Transverse colon (tissue), 4 donors: ENCODE results near the gene STON2. TPM values are rescaled to one million over a fixed set of nuclear protein-coding genes. Genes with fewer than 3 reads are reported as not detected.

Experiments
- DNase-seq: peaks from one replicate; pipeline ENCODE4 v3.0.0-alpha.2; 2019
- H3K27ac ChIP-seq, 4 donors: fragments of 200-600 bp; sonication (generic); 2 replicates each; pipeline ENCODE4 v1.5.1; 2016 to 2018; ENCODE audit warnings: inconsistent platforms in 4 of 4
- H3K27me3 ChIP-seq: fragments of 200-600 bp; sonication (generic); 2 replicates; pipeline ENCODE4 v1.5.1; 2017; ENCODE audit warnings: inconsistent platforms
- H3K36me3 ChIP-seq, 4 donors: fragments of 200-600 bp; sonication (generic); 2 replicates each; pipeline ENCODE4 v1.5.1; 2017 to 2019; ENCODE audit warnings: inconsistent platforms in 4 of 4
- H3K4me1 ChIP-seq, 4 donors: fragments of 200-600 bp; sonication (generic); 2 replicates each; pipeline ENCODE4 v1.5.1; 2017 to 2020; ENCODE audit warnings: inconsistent platforms in 4 of 4
- H3K4me3 ChIP-seq, 4 donors: fragments of 200-600 bp; sonication (generic); 1 replicate in 1 of 4; 2 replicates in 3 of 4; pipeline versions ENCODE4 v1.5.1 to v1.6.1; 2017 to 2019; ENCODE audit warnings: inconsistent platforms in 4 of 4
- H3K9me3 ChIP-seq, 2 donors: fragments of 200-600 bp; sonication (generic); 2 replicates each; pipeline ENCODE4 v1.5.1; 2017 to 2019; ENCODE audit warnings: inconsistent platforms in 2 of 2
- CTCF ChIP-seq, 5 experiments: fragments of 200-600 bp in 3 of 5; fragments of 450-650 bp in 2 of 5; sonication (generic) in 3 of 5; IDR thresholded peaks; 1 replicate in 2 of 5; 2 replicates in 3 of 5; pipeline ENCODE4 v1.5.1; 2016 to 2017; ENCODE audit warnings: antibody characterized with exemption in 5 of 5, inconsistent platforms in 3 of 5, mild to moderate bottlenecking in 2 of 5, moderate library complexity in 1 of 5
- EP300 ChIP-seq: sonication (generic); formaldehyde crosslinking; IDR thresholded peaks from one replicate; pipeline ENCODE4 v1.6.1; 2017; ENCODE audit warnings: antibody characterized with exemption, low read depth
- POLR2A ChIP-seq: fragments of 450-650 bp; IDR thresholded peaks from one replicate; pipeline ENCODE4 v1.6.1; 2016; ENCODE audit warnings: antibody characterized with exemption, mild to moderate bottlenecking, moderate library complexity
- POLR2AphosphoS5 ChIP-seq, 3 donors: sonication (generic); formaldehyde crosslinking; IDR thresholded peaks; one replicate each; pipeline ENCODE4 v1.6.1; 2016; ENCODE audit warnings: antibody characterized with exemption in 3 of 3
- WGBS, 2 donors: methylation state at CpG; one replicate each; pipeline ENCODE4 v1.1.5; 2018; ENCODE audit warnings: low coverage in 1 of 2; 5-methylcytosine and 5-hydroxymethylcytosine counted together
- in situ Hi-C, 4 donors: fragments of 200-750 bp; cut with MboI; loops; one replicate each; pipeline versions ENCODE4 v1.15.0 to v1.15.1; 2017; ENCODE audit warnings: low sequenced_read_pairs in 3 of 4, low pct_ligation_motif_present in 1 of 4, low pct_unique_long_range_greater_than_20kb in 1 of 4
- intact Hi-C: fragments of 100-400 bp; cut with DNase I; formaldehyde crosslinking; loops from one replicate; pipeline ENCODE4 v1.15.1; 2023; ENCODE audit warnings: low total_unique reads
- total RNA-seq, 4 donors: library from RNA; depleted of rRNA; stranded (reverse); fragments of >200 nt; gene quantifications; one replicate each; pipeline ENCODE4 v1.1.0, GENCODE V29; 2016

Gene STON2
- total RNA-seq, 4 donors from 2014 or later: 10.8 to 39.4 (median 17.5) TPM

- in situ Hi-C loops: no loop called here
- no peak for DNase-seq
- Histone ChIP-seq H3K4me1 (no peaks in the 10 kb centered on the region), H3K9me3 (no peaks in the 10 kb centered on the region), H3K27ac (no peak overlapping the region), H3K4me3 (no peak overlapping the region), H3K36me3 (no peaks in the 10 kb centered on the region), H3K27me3 (no peaks in the 10 kb centered on the region)
- TF ChIP-seq POLR2A (no peak), EP300 (no peak)
- intact Hi-C loops: no loop called here
- WGBS, 2 donors: 85 to 92% methylated on average over 2 of the region's 2 CpGs
These were observed 54.3 kb downstream of the STON2 start for GRCh38 chr14:81345781-81346180.

GRCh38 chr14:81344481-81345160 lies 55.5 kb downstream of the STON2 start:
- Histone ChIP-seq H3K27ac (no peak overlapping the region), H3K9me3 (no peaks in the 10 kb centered on the region), H3K4me3 (no peak overlapping the region), H3K36me3 (no peaks in the 10 kb centered on the region), H3K4me1 (no peaks in the 10 kb centered on the region), H3K27me3 (no peaks in the 10 kb centered on the region)
- no peak for TF ChIP-seq POLR2A
- no peak for TF ChIP-seq POLR2AphosphoS5 (IDR thresholded peaks at IDR 0.05)
- no peak for TF ChIP-seq EP300
- no peak for TF ChIP-seq CTCF (IDR thresholded peaks at IDR 0.05)
- no peak for DNase-seq
- in situ Hi-C loops: no loop called here
- 76 to 80% methylated on average over 3 of the region's 3 CpGs for WGBS, 2 donors
- intact Hi-C loops: no loop called here

- intact Hi-C loops: no loop called here
- 87 to 94% methylated on average over 2 of the region's 2 CpGs for WGBS, 2 donors
- TF ChIP-seq EP300 (no peak), POLR2A (no peak), POLR2AphosphoS5 (IDR thresholded peaks at IDR 0.05) (no peak), CTCF (IDR thresholded peaks at IDR 0.05) (no peak)
These were observed 56.4 kb downstream of the STON2 start for GRCh38 chr14:81343701-81344100.

GRCh38 chr14:81342850-81343580 lies 57.1 kb downstream of the STON2 start:
- no peak for TF ChIP-seq POLR2A
- TF ChIP-seq CTCF (IDR thresholded peaks at IDR 0.05): no peak
- TF ChIP-seq POLR2AphosphoS5 (IDR thresholded peaks at IDR 0.05): no peak
- TF ChIP-seq EP300: no peak
- H3K9me3 ChIP-seq: no peaks in the 10 kb centered on the region
- no peak overlapping the region for H3K27ac ChIP-seq
- no peak for DNase-seq
- intact Hi-C loops (no loop called here), in situ Hi-C loops (no loop called here)
- H3K36me3 ChIP-seq: no peaks in the 10 kb centered on the region
- no peak overlapping the region for H3K4me3 ChIP-seq
- 83 to 93% methylated on average over 4 to 5 of the region's 5 CpGs for WGBS, 2 donors
- no peaks in the 10 kb centered on the region for H3K4me1 ChIP-seq
- H3K27me3 ChIP-seq: no peaks in the 10 kb centered on the region

More at GRCh38 chr14:81343701-81344100, 56.4 kb downstream of the STON2 start:
- H3K4me1 ChIP-seq: no peaks in the 10 kb centered on the region
- no peak for DNase-seq
- H3K9me3 ChIP-seq: no peaks in the 10 kb centered on the region
- no peaks in the 10 kb centered on the region for H3K27me3 ChIP-seq
- no peaks in the 10 kb centered on the region for H3K36me3 ChIP-seq
- no peak overlapping the region for H3K4me3 ChIP-seq
- no peak overlapping the region for H3K27ac ChIP-seq
- in situ Hi-C loops: no loop called here
